GM13976 (cell line): ENCODE measurements around the gene KIRREL3.
"Not testable (repeated sequence)": the region's sequence is repeated elsewhere in the genome, so short reads cannot be mapped to it uniquely, and the experiment has no call there.

Experiments
- DNase-seq: peaks from one replicate; pipeline ENCODE4 v3.0.0; 2012; ENCODE audit warnings: low spot score
- CTCF ChIP-seq: IDR thresholded peaks from 2 replicates; pipeline ENCODE4 v1.5.1; 2012; ENCODE audit warnings: borderline replicate concordance, mild to moderate bottlenecking; ENCODE audit not compliant: insufficient read depth; ENCODE audit errors: extremely low read depth, missing control alignments, control extremely low read depth
- in situ Hi-C: fragments of 300-500 bp; cut with MboI; formaldehyde crosslinking; loops from one replicate; pipeline ENCODE4 v1.12.0; 2022; ENCODE audit warnings: low sequenced_read_pairs, mixed read lengths, inconsistent platforms; ENCODE audit not compliant: unreplicated experiment

Gene KIRREL3

GRCh38 chr11:126378763-126379162, 621.8 kb downstream of the KIRREL3 start:
- in situ Hi-C loops: no loop called here
- no peak for DNase-seq
- no peak for TF ChIP-seq CTCF

- in situ Hi-C loops: no loop called here
- TF ChIP-seq CTCF: no peak
- no peak for DNase-seq
These were observed 624.8 kb downstream of the KIRREL3 start for GRCh38 chr11:126375726-126376125.

GRCh38 chr11:126374562-126375300, 625.8 kb downstream of the KIRREL3 start:
- DNase-seq, in situ Hi-C loops: not testable (repeated sequence)

- in situ Hi-C loops, DNase-seq: not testable (repeated sequence)
These were observed 627.0 kb downstream of the KIRREL3 start for GRCh38 chr11:126373389-126374066.
